OCI-LY3 (cell line): ENCODE results near the gene FRMPD1.
"Not testable (repeated sequence)": the region's sequence is repeated elsewhere in the genome, so short reads cannot be mapped to it uniquely, and the experiment has no call there.

Source experiments
- H2AFZ ChIP-seq: fragments of 200-600, 300-600 bp; shearing (Covaris generic); 2 replicates; pipeline ENCODE4 v1.6.0; 2014; ENCODE audit warnings: antibody characterized with exemption, low read depth, low read length
- H3K27ac ChIP-seq: fragments of 200-600, 300-600 bp; sonication (generic); 2 replicates; pipeline ENCODE4 v1.5.1; 2014; ENCODE audit warnings: mild to moderate bottlenecking, low read length, moderate library complexity, mixed read lengths
- H3K27me3 ChIP-seq: fragments of 200-600, 300-600 bp; sonication (generic); 2 replicates; pipeline ENCODE4 v1.6.1; 2014; ENCODE audit warnings: low read depth, low read length, mixed read lengths
- H3K36me3 ChIP-seq: fragments of 200-600, 300-600 bp; sonication (generic); replicated peaks from 2 replicates; pipeline ENCODE3; 2014; ENCODE audit warnings: low read depth, low read length, mixed read lengths
- H3K4me1 ChIP-seq: fragments of 300-600, 200-600 bp; sonication (generic); 2 replicates; pipeline ENCODE4 v1.6.1; 2014; ENCODE audit warnings: low read length, mixed read lengths
- H3K4me2 ChIP-seq: fragments of 200-600, 300-600 bp; sonication (generic); 2 replicates; pipeline ENCODE4 v1.6.1; 2014; ENCODE audit warnings: low read length, mixed read lengths
- H3K4me3 ChIP-seq: fragments of 300-600, 200-600 bp; sonication (generic); 2 replicates; pipeline ENCODE4 v1.5.1; 2014; ENCODE audit warnings: antibody characterized with exemption, mild to moderate bottlenecking, low read length, moderate library complexity
- H3K79me2 ChIP-seq: fragments of 300-600, 200-600 bp; shearing (Covaris generic); 2 replicates; pipeline ENCODE4 v1.6.1; 2014; ENCODE audit warnings: mild to moderate bottlenecking, low read length, mixed read lengths
- H3K9ac ChIP-seq: fragments of 300-600, 200-600 bp; shearing (Covaris generic); 2 replicates; pipeline ENCODE4 v1.6.0; 2014; ENCODE audit warnings: mild to moderate bottlenecking, low read length, moderate library complexity
- H3K9me3 ChIP-seq: fragments of 200-600, 300-600 bp; shearing (Covaris generic); 2 replicates; pipeline ENCODE4 v1.6.1; 2014; ENCODE audit warnings: low read length, mixed read lengths; ENCODE audit not compliant: insufficient read depth
- H4K20me1 ChIP-seq: fragments of 200-600, 300-600 bp; sonication (generic); 2 replicates; pipeline ENCODE4 v1.6.1; 2016; ENCODE audit warnings: low read length, mixed read lengths; ENCODE audit not compliant: insufficient read depth
- EZH2phosphoT487 ChIP-seq: fragments of 200-600 bp; shearing (Covaris generic); IDR thresholded peaks from 2 replicates; pipeline ENCODE4 v1.6.1; 2018; ENCODE audit warnings: antibody characterized with exemption, mixed run types, low read depth
- TF ChIP-seq, protein P1 (sequence below): fragments of 200-600, 300-600 bp; sonication (generic); IDR thresholded peaks from 2 replicates; pipeline ENCODE4 v1.5.1; 2014; ENCODE audit warnings: antibody characterized with exemption, low read length, low read depth

Gene FRMPD1

DNA sequence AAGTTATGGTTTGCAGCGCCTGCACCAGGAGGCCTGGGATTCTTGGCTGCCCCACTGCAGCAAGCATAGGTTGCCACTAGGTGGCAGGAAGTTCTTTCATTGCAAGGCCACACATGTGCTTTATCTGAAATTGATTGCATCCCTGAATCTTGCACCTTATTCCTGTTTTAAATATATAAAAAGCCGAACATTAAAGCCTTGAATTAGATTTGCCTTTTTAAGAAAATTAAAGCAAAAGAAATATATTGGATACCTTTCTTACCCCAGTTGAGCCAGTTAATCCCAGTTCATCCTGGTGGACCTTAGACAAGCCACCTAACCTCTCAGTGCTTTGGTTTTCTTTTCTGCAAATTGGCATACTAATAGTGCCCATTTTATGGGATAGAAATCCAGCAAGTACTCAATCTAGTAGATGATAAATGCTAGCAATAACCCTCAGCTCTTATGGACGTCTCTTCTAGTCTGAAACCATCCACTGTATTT lies 96.6 kb downstream of the FRMPD1 start:
- peak overlapping the region; percentile 29; the same call in 1 of the 2 replicates for H3K4me2 ChIP-seq
- H2AFZ ChIP-seq, result peak overlapping the region; percentile 79; the same call in 1 of the 2 replicates
- no peak overlapping the region for H3K9ac ChIP-seq
- no peaks in the 10 kb centered on the region for H3K79me2 ChIP-seq
- H3K27ac ChIP-seq, result no peak overlapping the region
- no peaks in the 10 kb centered on the region for H3K9me3 ChIP-seq
- H3K27me3 ChIP-seq, result no peaks in the 10 kb centered on the region
- H3K4me1 ChIP-seq, result peaks cover 9% of the 10 kb centered on the region
- H3K4me3 ChIP-seq, result no peak overlapping the region
- H4K20me1 ChIP-seq, result no peaks in the 10 kb centered on the region
- H3K36me3 ChIP-seq, result no peaks in the 10 kb centered on the region
- no peak for TF ChIP-seq EZH2phosphoT487
- TF ChIP-seq, protein P1, sequence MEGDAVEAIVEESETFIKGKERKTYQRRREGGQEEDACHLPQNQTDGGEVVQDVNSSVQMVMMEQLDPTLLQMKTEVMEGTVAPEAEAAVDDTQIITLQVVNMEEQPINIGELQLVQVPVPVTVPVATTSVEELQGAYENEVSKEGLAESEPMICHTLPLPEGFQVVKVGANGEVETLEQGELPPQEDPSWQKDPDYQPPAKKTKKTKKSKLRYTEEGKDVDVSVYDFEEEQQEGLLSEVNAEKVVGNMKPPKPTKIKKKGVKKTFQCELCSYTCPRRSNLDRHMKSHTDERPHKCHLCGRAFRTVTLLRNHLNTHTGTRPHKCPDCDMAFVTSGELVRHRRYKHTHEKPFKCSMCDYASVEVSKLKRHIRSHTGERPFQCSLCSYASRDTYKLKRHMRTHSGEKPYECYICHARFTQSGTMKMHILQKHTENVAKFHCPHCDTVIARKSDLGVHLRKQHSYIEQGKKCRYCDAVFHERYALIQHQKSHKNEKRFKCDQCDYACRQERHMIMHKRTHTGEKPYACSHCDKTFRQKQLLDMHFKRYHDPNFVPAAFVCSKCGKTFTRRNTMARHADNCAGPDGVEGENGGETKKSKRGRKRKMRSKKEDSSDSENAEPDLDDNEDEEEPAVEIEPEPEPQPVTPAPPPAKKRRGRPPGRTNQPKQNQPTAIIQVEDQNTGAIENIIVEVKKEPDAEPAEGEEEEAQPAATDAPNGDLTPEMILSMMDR, result peak; percentile 92

DNA sequence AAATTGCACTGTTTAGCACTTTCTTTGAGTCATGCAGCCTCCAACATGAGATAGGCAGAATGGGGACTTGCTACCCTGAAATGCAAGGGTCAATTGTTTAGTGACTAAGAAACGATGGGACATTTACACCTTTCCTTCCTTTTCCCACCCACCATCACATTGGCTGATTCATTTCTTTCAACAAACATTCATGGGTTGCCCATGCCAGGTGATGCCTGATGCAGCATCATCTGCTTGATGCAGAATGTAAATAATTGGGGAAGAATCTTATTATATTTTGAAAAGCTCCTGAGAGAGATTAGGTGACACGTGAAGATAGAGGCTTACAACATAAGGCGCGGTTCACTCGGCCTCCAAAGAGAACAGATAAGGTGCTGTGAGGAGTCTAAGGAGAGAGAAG lies 98.4 kb downstream of the FRMPD1 start:
- Histone ChIP-seq H3K9me3 (no peaks in the 10 kb centered on the region), H3K4me2 (no peak overlapping the region), H2AFZ (no peak overlapping the region), H3K4me3 (no peak overlapping the region), H3K27ac (no peak overlapping the region), H3K27me3 (no peaks in the 10 kb centered on the region), H4K20me1 (no peaks in the 10 kb centered on the region), H3K79me2 (peaks cover 4% of the 10 kb centered on the region), H3K9ac (no peak overlapping the region), H3K36me3 (no peaks in the 10 kb centered on the region), H3K4me1 (peaks cover 15% of the 10 kb centered on the region)
- TF ChIP-seq, protein P1, result no peak
- no peak for TF ChIP-seq EZH2phosphoT487

- no peaks in the 10 kb centered on the region for H3K27me3 ChIP-seq
- no peak for TF ChIP-seq EZH2phosphoT487
- TF ChIP-seq, protein P1, result no peak
- H3K36me3 ChIP-seq, result no peaks in the 10 kb centered on the region
- no peak overlapping the region for H3K4me2 ChIP-seq
- no peaks in the 10 kb centered on the region for H4K20me1 ChIP-seq
- H3K79me2 ChIP-seq, result peaks cover 11% of the 10 kb centered on the region
- no peak overlapping the region for H3K9ac ChIP-seq
- H3K4me1 ChIP-seq, result peaks cover 21% of the 10 kb centered on the region
- H3K27ac ChIP-seq, result no peak overlapping the region
- H3K4me3 ChIP-seq, result no peak overlapping the region
- H3K9me3 ChIP-seq, result no peaks in the 10 kb centered on the region
- no peak overlapping the region for H2AFZ ChIP-seq
Observed at GRCh38 chr9:37751186-37751585, 100.4 kb downstream of the FRMPD1 start.

DNA sequence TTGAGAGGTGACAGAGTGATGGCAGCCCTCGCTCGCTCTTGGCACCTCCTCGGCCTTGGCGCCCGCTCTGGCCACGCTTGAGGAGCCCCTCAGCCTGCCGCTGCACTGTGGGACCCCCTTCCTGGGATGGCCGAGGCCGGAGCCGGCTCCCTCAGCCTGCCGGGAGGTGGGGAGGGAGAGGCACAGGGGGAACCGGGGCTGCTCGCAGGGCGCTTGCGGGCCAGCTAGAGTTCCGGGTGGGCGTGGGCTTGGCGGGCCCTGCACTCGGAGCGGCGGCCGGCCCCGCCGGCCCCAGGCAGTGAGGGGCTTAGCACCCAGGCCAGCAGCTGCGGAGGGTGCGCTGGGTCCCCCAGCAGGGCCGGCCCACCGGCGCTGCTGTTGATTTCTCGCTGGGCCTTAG lies 101.0 kb downstream of the FRMPD1 start:
- not testable (repeated sequence) for H3K27ac ChIP-seq, H3K4me2 ChIP-seq, H3K36me3 ChIP-seq, H3K27me3 ChIP-seq, H4K20me1 ChIP-seq, H3K9ac ChIP-seq, H3K9me3 ChIP-seq, H2AFZ ChIP-seq, H3K4me3 ChIP-seq
- Histone ChIP-seq H3K79me2 (peaks cover 11% of the 10 kb centered on the region), H3K4me1 (peaks cover 21% of the 10 kb centered on the region)

DNA sequence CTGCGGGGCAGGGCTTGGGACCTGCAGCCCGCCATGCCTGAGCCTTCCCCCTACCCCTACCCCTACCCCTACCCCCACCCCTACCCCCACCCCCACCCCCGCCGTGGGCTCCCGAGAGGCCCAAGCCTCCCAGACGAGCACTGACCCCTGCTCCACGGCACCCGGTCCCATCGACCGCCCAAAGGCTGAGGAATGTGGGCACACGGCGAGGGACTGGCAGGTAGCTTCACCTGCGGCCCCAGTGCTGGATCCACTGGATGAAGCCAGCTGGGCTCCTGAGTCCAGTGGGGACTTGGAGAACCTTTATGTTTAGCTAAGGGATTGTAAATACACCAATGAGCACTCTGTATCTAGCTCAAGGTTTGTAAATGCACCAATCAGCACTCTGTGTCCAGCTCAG lies 101.4 kb downstream of the FRMPD1 start:
- H3K27me3 ChIP-seq, H3K9me3 ChIP-seq: not testable (repeated sequence)
- H3K79me2 ChIP-seq, result peaks cover 11% of the 10 kb centered on the region

More for the DNA sequence above, 101.4 kb downstream of the FRMPD1 start:
- H4K20me1 ChIP-seq, H3K27ac ChIP-seq, H3K4me3 ChIP-seq, H3K4me2 ChIP-seq, H3K9ac ChIP-seq, H2AFZ ChIP-seq, H3K36me3 ChIP-seq: not testable (repeated sequence)
- peaks cover 21% of the 10 kb centered on the region for H3K4me1 ChIP-seq
